C4-2B (cell line): Measurements from ENCODE around the gene SEMA3B.

ENCODE experiments used
- CTCF ChIP-seq: fragments of 450-650 bp; conservative IDR thresholded peaks from 2 replicates; pipeline ENCODE4 v1.5.1; 2017; ENCODE audit warnings: mild to moderate bottlenecking
- ZFX ChIP-seq: fragments of 450-650 bp; IDR thresholded peaks from 2 replicates; pipeline ENCODE4 v1.6.1; 2017

- TF ChIP-seq CTCF (no peak), ZFX (no peak)
Measured at GRCh38 chr3:50270422-50271224, 1.7 kb downstream of the SEMA3B start.
